Ishikawa (cell line): ENCODE measurements around the gene TNS3.
A peak's percentile ranks its signal among the peaks of the same experiment; 100 is the strongest.

Experiments used
- CEBPB ChIP-seq: IDR thresholded peaks from 2 replicates; pipeline ENCODE4 v1.6.1; 2012
- CREB1 ChIP-seq: IDR thresholded peaks from 2 replicates; pipeline ENCODE4 v1.6.1; 2012; ENCODE audit warnings: low read depth
- EGR1 ChIP-seq: IDR thresholded peaks from 2 replicates; pipeline ENCODE4 v1.6.1; 2012
- EP300 ChIP-seq: IDR thresholded peaks from 2 replicates; pipeline ENCODE4 v1.6.1; 2012; ENCODE audit warnings: borderline replicate concordance
- FOXM1 ChIP-seq: IDR thresholded peaks from 2 replicates; pipeline ENCODE4 v1.6.1; 2012; ENCODE audit warnings: low read depth, borderline replicate concordance
- MAX ChIP-seq: IDR thresholded peaks from 2 replicates; pipeline ENCODE4 v1.6.1; 2012
- NFIC ChIP-seq: IDR thresholded peaks from 2 replicates; pipeline ENCODE4 v1.6.1; 2012
- RAD21 ChIP-seq: IDR thresholded peaks from 2 replicates; pipeline ENCODE4 v1.6.1; 2012; ENCODE audit warnings: low read depth
- REST ChIP-seq: IDR thresholded peaks from 2 replicates; pipeline ENCODE4 v1.6.1; 2012; ENCODE audit warnings: low read depth, mild to moderate bottlenecking
- TAF1 ChIP-seq: IDR thresholded peaks from 2 replicates; pipeline ENCODE4 v1.6.1; 2012; ENCODE audit warnings: low read depth, mild to moderate bottlenecking
- TCF12 ChIP-seq: IDR thresholded peaks from 2 replicates; pipeline ENCODE4 v1.6.1; 2012; ENCODE audit warnings: low read depth
- TEAD4 ChIP-seq: IDR thresholded peaks from 2 replicates; pipeline ENCODE4 v1.6.1; 2012
- USF1 ChIP-seq: IDR thresholded peaks from 2 replicates; pipeline ENCODE4 v1.6.1; 2012
- YY1 ChIP-seq: IDR thresholded peaks from 2 replicates; pipeline ENCODE4 v1.6.1; 2012; ENCODE audit warnings: low read depth
- ZBTB7A ChIP-seq: IDR thresholded peaks from 2 replicates; pipeline ENCODE4 v1.6.1; 2012; ENCODE audit warnings: low read depth

TNS3 gene

GRCh38 chr7:47475880-47476227, 106.1 kb downstream of the TNS3 start:
- no peak for TF ChIP-seq MAX
- no peak for TF ChIP-seq TEAD4
- TF ChIP-seq TAF1: no peak
- TF ChIP-seq FOXM1: no peak
- no peak for TF ChIP-seq CREB1
- no peak for TF ChIP-seq REST
- no peak for TF ChIP-seq EP300
- no peak for TF ChIP-seq NFIC
- TF ChIP-seq RAD21: no peak
- TF ChIP-seq USF1: no peak
- no peak for TF ChIP-seq CEBPB
- TF ChIP-seq ZBTB7A: no peak
- no peak for TF ChIP-seq EGR1
- no peak for TF ChIP-seq TCF12
- TF ChIP-seq YY1: no peak

GRCh38 chr7:47474937-47475879, 106.7 kb downstream of the TNS3 start:
- no peak for TF ChIP-seq CREB1
- TF ChIP-seq EP300: peak; percentile 96
- peak; percentile 84; the same call in 1 of the 2 replicates for TF ChIP-seq ZBTB7A
- TF ChIP-seq CEBPB: peak; percentile 91
- TF ChIP-seq REST: no peak
- TF ChIP-seq MAX: peak; percentile 88
- TF ChIP-seq RAD21: peak; percentile 45
- TF ChIP-seq TCF12: peak; percentile 97
- peak; percentile 82 for TF ChIP-seq TEAD4
- TF ChIP-seq FOXM1: peak; percentile 90
- TF ChIP-seq YY1: peak; percentile 68
- peak; percentile 53 for TF ChIP-seq USF1
- TF ChIP-seq TAF1: peak; percentile 32; the same call in 1 of the 2 replicates
- peak; percentile 89 for TF ChIP-seq NFIC
- TF ChIP-seq EGR1: 0 out of 2 replicates have a peak, but pooled peaks have one; percentile 25

GRCh38 chr7:47474211-47474936, 107.5 kb downstream of the TNS3 start:
- TF ChIP-seq MAX (no peak), EP300 (no peak)

GRCh38 chr7:47473499-47474210, 108.3 kb downstream of the TNS3 start:
- TF ChIP-seq EGR1: no peak
- TF ChIP-seq RAD21: no peak
- no peak for TF ChIP-seq NFIC
- no peak for TF ChIP-seq TAF1
- peak; percentile 70 for TF ChIP-seq USF1
- TF ChIP-seq TEAD4: no peak
- no peak for TF ChIP-seq CEBPB
- no peak for TF ChIP-seq FOXM1
- no peak for TF ChIP-seq ZBTB7A
